Measurements from ENCODE around the gene CAMK2D. TPM values are rescaled to one million over a fixed set of nuclear protein-coding genes. Genes with fewer than 3 reads are reported as not detected.

Gene CAMK2D
- total and polyA plus RNA-seq, 4 donors, result 10.1 to 31.0 (median 25.6) TPM

DNA sequence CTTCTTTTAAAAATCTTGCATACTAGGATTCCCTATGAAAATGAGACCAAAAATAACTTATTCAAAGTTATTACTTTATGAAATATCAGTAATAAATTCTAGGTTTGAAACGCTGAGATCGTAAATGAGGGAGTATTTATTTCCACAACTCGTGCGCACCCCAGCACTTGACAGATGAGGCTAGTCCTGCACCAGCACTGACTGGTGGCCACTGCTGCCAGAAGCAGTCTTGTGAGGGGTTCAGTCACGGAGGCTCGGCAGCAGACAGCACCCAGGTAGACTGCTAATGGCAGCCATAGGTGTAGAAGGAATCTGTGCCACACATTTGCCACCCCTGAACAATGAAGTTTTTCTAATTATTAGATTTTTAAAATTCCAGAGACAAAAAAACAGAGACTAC lies 248.7 kb downstream of the CAMK2D start:
- Histone ChIP-seq H3K27me3 (ENCODE audit: control insufficient read depth in 4 of 4, insufficient read depth in 4 of 4, low read length in 3 of 4) (no peaks in the 10 kb centered on the region), H3K27ac (ENCODE audit: low read depth in 1 of 2, low read length in 2 of 2) (no peak overlapping the region), H3K36me3 (ENCODE audit: control insufficient read depth in 4 of 4, insufficient read depth in 3 of 4, low read depth in 1 of 4, low read length in 3 of 4) (peaks cover 0 to 20% (median 11%) of the 10 kb centered on the region in 4 donors), H3K9me3 (ENCODE audit: control insufficient read depth in 4 of 4, low read length in 3 of 4) (no peaks in the 10 kb centered on the region), H3K9ac (ENCODE audit: low read depth in 1 of 2, low read length in 2 of 2) (no peak overlapping the region), H3K4me3 (ENCODE audit: low read depth in 1 of 3, low read length in 3 of 3) (no peak overlapping the region), H3K4me1 (ENCODE audit: control insufficient read depth in 4 of 4, insufficient read depth in 4 of 4, low read length in 3 of 4) (peaks cover 0 to 7% (median 0%) of the 10 kb centered on the region in 4 donors)
- WGBS, result 99% methylated on average over 6 of the region's 6 CpGs
- TF ChIP-seq SP1 (IDR thresholded peaks at IDR 0.05) (no peak), EGR1 (IDR thresholded peaks at IDR 0.05; ENCODE audit: low read depth in 2 of 2) (no peak), FOXA2 (IDR thresholded peaks at IDR 0.05) (no peak), TAF1 (conservative IDR thresholded peaks at IDR 0.05) (no peak), RAD21 (IDR thresholded peaks at IDR 0.05) (no peak), HNF4G (IDR thresholded peaks at IDR 0.05) (no peak), RXRA (IDR thresholded peaks at IDR 0.05) (no peak), HNF4A (conservative IDR thresholded peaks at IDR 0.05) (no peak), CTCF (IDR thresholded peaks at IDR 0.05; ENCODE audit: low read depth, low read length, missing input control) (no peak), ATF3 (IDR thresholded peaks at IDR 0.05) (no peak), FOXA1 (IDR thresholded peaks at IDR 0.05) (no peak)
- TF ChIP-seq, protein P1, sequence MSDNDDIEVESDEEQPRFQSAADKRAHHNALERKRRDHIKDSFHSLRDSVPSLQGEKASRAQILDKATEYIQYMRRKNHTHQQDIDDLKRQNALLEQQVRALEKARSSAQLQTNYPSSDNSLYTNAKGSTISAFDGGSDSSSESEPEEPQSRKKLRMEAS (IDR thresholded peaks at IDR 0.05), result no peak
- TF ChIP-seq, protein P2, sequence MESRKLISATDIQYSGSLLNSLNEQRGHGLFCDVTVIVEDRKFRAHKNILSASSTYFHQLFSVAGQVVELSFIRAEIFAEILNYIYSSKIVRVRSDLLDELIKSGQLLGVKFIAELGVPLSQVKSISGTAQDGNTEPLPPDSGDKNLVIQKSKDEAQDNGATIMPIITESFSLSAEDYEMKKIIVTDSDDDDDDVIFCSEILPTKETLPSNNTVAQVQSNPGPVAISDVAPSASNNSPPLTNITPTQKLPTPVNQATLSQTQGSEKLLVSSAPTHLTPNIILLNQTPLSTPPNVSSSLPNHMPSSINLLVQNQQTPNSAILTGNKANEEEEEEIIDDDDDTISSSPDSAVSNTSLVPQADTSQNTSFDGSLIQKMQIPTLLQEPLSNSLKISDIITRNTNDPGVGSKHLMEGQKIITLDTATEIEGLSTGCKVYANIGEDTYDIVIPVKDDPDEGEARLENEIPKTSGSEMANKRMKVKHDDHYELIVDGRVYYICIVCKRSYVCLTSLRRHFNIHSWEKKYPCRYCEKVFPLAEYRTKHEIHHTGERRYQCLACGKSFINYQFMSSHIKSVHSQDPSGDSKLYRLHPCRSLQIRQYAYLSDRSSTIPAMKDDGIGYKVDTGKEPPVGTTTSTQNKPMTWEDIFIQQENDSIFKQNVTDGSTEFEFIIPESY (IDR thresholded peaks at IDR 0.05), result no peak
- DNase-seq (ENCODE audit: low spot score), result no peak

GRCh38 chr4:113511944-113512343 lies 249.6 kb downstream of the CAMK2D start:
- Histone ChIP-seq H3K36me3 (ENCODE audit: control insufficient read depth in 4 of 4, insufficient read depth in 3 of 4, low read depth in 1 of 4, low read length in 3 of 4) (peaks cover 0 to 21% (median 10%) of the 10 kb centered on the region in 4 donors), H3K4me1 (ENCODE audit: control insufficient read depth in 4 of 4, insufficient read depth in 4 of 4, low read length in 3 of 4) (peaks cover 0 to 7% (median 0%) of the 10 kb centered on the region in 4 donors), H3K9me3 (ENCODE audit: control insufficient read depth in 4 of 4, low read length in 3 of 4) (no peaks in the 10 kb centered on the region), H3K27me3 (ENCODE audit: control insufficient read depth in 4 of 4, insufficient read depth in 4 of 4, low read length in 3 of 4) (no peaks in the 10 kb centered on the region), H3K4me3 (ENCODE audit: low read depth in 1 of 3, low read length in 3 of 3) (no peak overlapping the region), H3K27ac (ENCODE audit: low read depth in 1 of 2, low read length in 2 of 2) (no peak overlapping the region), H3K9ac (ENCODE audit: low read depth in 1 of 2, low read length in 2 of 2) (no peak overlapping the region)
- WGBS, result 64% methylated on average over 2 of the region's 2 CpGs
- peak; percentile 48 for TF ChIP-seq NR2F2 (IDR thresholded peaks at IDR 0.05)
- TF ChIP-seq, protein P3, sequence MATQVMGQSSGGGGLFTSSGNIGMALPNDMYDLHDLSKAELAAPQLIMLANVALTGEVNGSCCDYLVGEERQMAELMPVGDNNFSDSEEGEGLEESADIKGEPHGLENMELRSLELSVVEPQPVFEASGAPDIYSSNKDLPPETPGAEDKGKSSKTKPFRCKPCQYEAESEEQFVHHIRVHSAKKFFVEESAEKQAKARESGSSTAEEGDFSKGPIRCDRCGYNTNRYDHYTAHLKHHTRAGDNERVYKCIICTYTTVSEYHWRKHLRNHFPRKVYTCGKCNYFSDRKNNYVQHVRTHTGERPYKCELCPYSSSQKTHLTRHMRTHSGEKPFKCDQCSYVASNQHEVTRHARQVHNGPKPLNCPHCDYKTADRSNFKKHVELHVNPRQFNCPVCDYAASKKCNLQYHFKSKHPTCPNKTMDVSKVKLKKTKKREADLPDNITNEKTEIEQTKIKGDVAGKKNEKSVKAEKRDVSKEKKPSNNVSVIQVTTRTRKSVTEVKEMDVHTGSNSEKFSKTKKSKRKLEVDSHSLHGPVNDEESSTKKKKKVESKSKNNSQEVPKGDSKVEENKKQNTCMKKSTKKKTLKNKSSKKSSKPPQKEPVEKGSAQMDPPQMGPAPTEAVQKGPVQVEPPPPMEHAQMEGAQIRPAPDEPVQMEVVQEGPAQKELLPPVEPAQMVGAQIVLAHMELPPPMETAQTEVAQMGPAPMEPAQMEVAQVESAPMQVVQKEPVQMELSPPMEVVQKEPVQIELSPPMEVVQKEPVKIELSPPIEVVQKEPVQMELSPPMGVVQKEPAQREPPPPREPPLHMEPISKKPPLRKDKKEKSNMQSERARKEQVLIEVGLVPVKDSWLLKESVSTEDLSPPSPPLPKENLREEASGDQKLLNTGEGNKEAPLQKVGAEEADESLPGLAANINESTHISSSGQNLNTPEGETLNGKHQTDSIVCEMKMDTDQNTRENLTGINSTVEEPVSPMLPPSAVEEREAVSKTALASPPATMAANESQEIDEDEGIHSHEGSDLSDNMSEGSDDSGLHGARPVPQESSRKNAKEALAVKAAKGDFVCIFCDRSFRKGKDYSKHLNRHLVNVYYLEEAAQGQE (IDR thresholded peaks at IDR 0.05), result no peak
- no peak for TF ChIP-seq EGR1 (IDR thresholded peaks at IDR 0.05; ENCODE audit: low read depth in 2 of 2)
- TF ChIP-seq, protein P1 (IDR thresholded peaks at IDR 0.05), result no peak
- no peak for TF ChIP-seq FOXA1 (IDR thresholded peaks at IDR 0.05)
- TF ChIP-seq RAD21 (IDR thresholded peaks at IDR 0.05), result peak in 1 of 2 donors; percentile 8
- no peak for TF ChIP-seq GABPA (IDR thresholded peaks at IDR 0.05 in 1 of 2, conservative IDR thresholded peaks at IDR 0.05 in 1 of 2)
- no peak for TF ChIP-seq TAF1 (conservative IDR thresholded peaks at IDR 0.05)
- TF ChIP-seq RXRA (IDR thresholded peaks at IDR 0.05), result no peak
- TF ChIP-seq HNF4A (conservative IDR thresholded peaks at IDR 0.05), result peak; percentile 27 to 46
- TF ChIP-seq, protein P2 (IDR thresholded peaks at IDR 0.05), result no peak
- no peak for TF ChIP-seq SP1 (IDR thresholded peaks at IDR 0.05)
- TF ChIP-seq CTCF (IDR thresholded peaks at IDR 0.05; ENCODE audit: low read depth, low read length, missing input control), result no peak
- no peak for TF ChIP-seq JUND (IDR thresholded peaks at IDR 0.05)
- TF ChIP-seq YY1 (IDR thresholded peaks at IDR 0.05), result no peak
- no peak for TF ChIP-seq HNF4G (IDR thresholded peaks at IDR 0.05)
- no peak for TF ChIP-seq FOXA2 (IDR thresholded peaks at IDR 0.05)
- TF ChIP-seq ATF3 (IDR thresholded peaks at IDR 0.05), result no peak
- no peak for DNase-seq (ENCODE audit: low spot score)
